ENCODE data around the gene LBX2.

The LBX2 gene

GRCh38 chr2:74457129-74457548 is 42.3 kb downstream of the LBX2 start:
- no peak for DNase-seq

GRCh38 chr2:74454654-74455511 is 44.5 kb downstream of the LBX2 start, which contains the start of gene INO80B:
TSS of gene INO80B (plus strand) at chr2:74455087. CDS start at chr2:74455117, 30 bp downstream.
- peak; percentile 99 for DNase-seq

- no peak for DNase-seq
These were observed 48.7 kb downstream of the LBX2 start for GRCh38 chr2:74450570-74451190.

DNA sequence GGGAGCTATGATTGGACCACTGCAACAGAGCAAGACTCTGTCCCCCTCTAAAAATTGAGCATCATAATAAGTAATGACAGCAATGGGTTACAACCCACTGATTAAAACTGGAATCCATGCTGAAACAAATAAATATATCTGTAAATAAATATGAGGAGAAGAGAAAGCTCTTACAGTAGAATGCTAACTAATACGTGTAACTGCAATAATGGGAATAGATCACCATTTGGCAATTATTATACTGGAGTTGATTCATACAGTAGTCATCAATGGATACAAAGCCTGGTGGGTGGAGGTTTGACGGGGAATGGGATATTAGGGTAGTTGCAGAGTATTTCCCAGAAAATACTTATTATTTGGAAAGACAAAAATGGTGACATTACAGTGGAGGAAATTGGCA is 50.6 kb downstream of the LBX2 start:
- DNase-seq = no peak

Measured in inflammatory macrophage (primary cell).